SU-DHL-6 (cell line): ENCODE data around the gene ABI1.

ENCODE experiments used
- H2AFZ ChIP-seq: fragments of 200-600 bp; sonication (generic); 2 replicates; pipeline ENCODE4 v1.6.1; 2014; ENCODE audit warnings: low read depth, mild to moderate bottlenecking, moderate library complexity, mixed read lengths, antibody characterized with exemption, low read length; ENCODE audit not compliant: severe bottlenecking
- H3F3A ChIP-seq: fragments of 200-600 bp; shearing (Covaris generic); 2 replicates; pipeline ENCODE4 v1.6.0; 2016; ENCODE audit warnings: antibody characterized with exemption, mild to moderate bottlenecking; ENCODE audit not compliant: insufficient read depth
- H3K27ac ChIP-seq: fragments of 200-600 bp; sonication (generic); 2 replicates; pipeline ENCODE4 v1.5.1; 2016; ENCODE audit warnings: low read depth, mild to moderate bottlenecking, low read length, moderate library complexity, mixed read lengths
- H3K27me3 ChIP-seq: fragments of 200-600 bp; sonication (generic), shearing (Covaris generic); 2 replicates; pipeline ENCODE4 v1.6.0; 2014; ENCODE audit warnings: mild to moderate bottlenecking, low read length
- H3K36me3 ChIP-seq: fragments of 200-600 bp; sonication (generic); 2 replicates; pipeline ENCODE4 v1.6.1; 2014; ENCODE audit warnings: mild to moderate bottlenecking, low read length, mixed read lengths
- H3K4me2 ChIP-seq: fragments of 300-600, 200-600 bp; shearing (Covaris generic), sonication (generic); 2 replicates; pipeline ENCODE4 v1.6.0; 2014; ENCODE audit warnings: low read length, low read depth, mild to moderate bottlenecking; ENCODE audit not compliant: poor library complexity, severe bottlenecking
- H3K4me3 ChIP-seq: fragments of 200-600 bp; sonication (generic); 2 replicates; pipeline ENCODE4 v1.5.1; 2014; ENCODE audit warnings: antibody characterized with exemption, low read length, mild to moderate bottlenecking, mixed read lengths; ENCODE audit not compliant: insufficient read depth, poor library complexity, severe bottlenecking
- H3K79me2 ChIP-seq: fragments of 200-600 bp; sonication (generic); 2 replicates; pipeline ENCODE4 v1.6.1; 2014; ENCODE audit warnings: mild to moderate bottlenecking, low read length, moderate library complexity; ENCODE audit not compliant: insufficient read depth
- H3K9ac ChIP-seq: fragments of 200-600 bp; sonication (generic); 2 replicates; pipeline ENCODE4 v1.7.0; 2014; ENCODE audit warnings: mild to moderate bottlenecking, low read length
- H3K9me2 ChIP-seq: fragments of 200-600 bp; sonication (generic); replicated peaks from 2 replicates; pipeline ENCODE4 v1.6.1; 2014; ENCODE audit warnings: low read length; ENCODE audit not compliant: insufficient read depth
- H3K9me3 ChIP-seq: fragments of 200-600 bp; sonication (generic); 2 replicates; pipeline ENCODE4 v1.6.1; 2014; ENCODE audit warnings: low read length, mixed read lengths; ENCODE audit not compliant: insufficient read depth
- H4K20me1 ChIP-seq: fragments of 200-600 bp; sonication (generic); 2 replicates; pipeline ENCODE4 v1.6.1; 2014; ENCODE audit warnings: low read depth, mild to moderate bottlenecking, antibody characterized with exemption, low read length, moderate library complexity, mixed read lengths
- CTCF ChIP-seq: fragments of 200-600 bp; sonication (generic); IDR thresholded peaks from one replicate; pipeline ENCODE4 v1.5.1; 2017; ENCODE audit warnings: antibody characterized with exemption, mild to moderate bottlenecking, low read length, moderate library complexity; ENCODE audit not compliant: insufficient read depth, poor library complexity, severe bottlenecking
- EZH2phosphoT487 ChIP-seq: fragments of 200-600 bp; sonication (generic), shearing (Covaris generic); conservative IDR thresholded peaks from 2 replicates; pipeline ENCODE4 v1.6.1; 2018; ENCODE audit warnings: mild to moderate bottlenecking, antibody characterized with exemption, low read length, moderate library complexity, mixed read lengths

Gene ABI1

GRCh38 chr10:26860102-26860442 lies 686 bp downstream of the ABI1 start:
- Histone ChIP-seq H3K9ac (peak overlapping the region; percentile 98), H3K27me3 (no peaks in the 10 kb centered on the region), H3F3A (peaks cover 24% of the 10 kb centered on the region), H2AFZ (no peak overlapping the region), H3K4me3 (peak overlapping the region; percentile 91), H4K20me1 (peaks cover 10% of the 10 kb centered on the region; the same call in 1 of the 2 replicates), H3K9me3 (no peaks in the 10 kb centered on the region), H3K36me3 (no peaks in the 10 kb centered on the region), H3K79me2 (peaks cover 56% of the 10 kb centered on the region), H3K27ac (peak overlapping the region; percentile 93), H3K4me2 (peak overlapping the region; percentile 95), H3K9me2 (no peaks in the 10 kb centered on the region)
- no peak for TF ChIP-seq EZH2phosphoT487
- TF ChIP-seq CTCF: no peak

- Histone ChIP-seq H3K79me2 (peaks cover 62% of the 10 kb centered on the region), H3K4me3 (peak overlapping the region; percentile 91), H3K9me2 (no peaks in the 10 kb centered on the region), H4K20me1 (peaks cover 16% of the 10 kb centered on the region; the same call in 1 of the 2 replicates), H3K9ac (peak overlapping the region; percentile 98), H3K36me3 (no peaks in the 10 kb centered on the region), H2AFZ (no peak overlapping the region), H3K4me2 (peak overlapping the region; percentile 95), H3K9me3 (no peaks in the 10 kb centered on the region), H3K27me3 (no peaks in the 10 kb centered on the region), H3F3A (peaks cover 24% of the 10 kb centered on the region), H3K27ac (peak overlapping the region; percentile 93)
- TF ChIP-seq CTCF (no peak), EZH2phosphoT487 (no peak)
Measured at GRCh38 chr10:26859241-26860101, 1.3 kb downstream of the ABI1 start.

DNA sequence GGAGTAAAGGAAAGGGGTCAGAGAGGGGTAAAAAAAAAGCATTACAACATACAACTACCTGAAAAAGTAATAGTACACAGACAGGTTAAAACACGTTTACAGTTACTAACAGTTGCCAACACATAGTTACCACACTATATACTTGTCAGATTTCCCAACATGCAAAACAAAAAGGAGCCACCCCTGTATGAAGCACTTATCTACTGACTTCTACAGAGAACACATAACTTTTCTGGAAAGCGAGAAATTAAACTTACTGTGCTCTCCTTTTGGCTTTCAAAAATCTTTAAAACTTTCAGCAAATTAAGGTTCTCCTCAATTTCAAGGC lies 2.1 kb downstream of the ABI1 start:
- H3K4me3 ChIP-seq: peak overlapping the region; percentile 91
- no peak for TF ChIP-seq CTCF
- no peak for TF ChIP-seq EZH2phosphoT487
- peak overlapping the region; percentile 93 for H3K27ac ChIP-seq
- H3K4me2 ChIP-seq: peak overlapping the region; percentile 95
- H3K36me3 ChIP-seq: no peaks in the 10 kb centered on the region
- no peaks in the 10 kb centered on the region for H3K9me2 ChIP-seq
- no peaks in the 10 kb centered on the region for H3K9me3 ChIP-seq
- peak overlapping the region; percentile 98 for H3K9ac ChIP-seq
- no peaks in the 10 kb centered on the region for H3K27me3 ChIP-seq
- H3K79me2 ChIP-seq: peaks cover 70% of the 10 kb centered on the region
- H4K20me1 ChIP-seq: peaks cover 24% of the 10 kb centered on the region; the same call in 1 of the 2 replicates
- H3F3A ChIP-seq: peaks cover 24% of the 10 kb centered on the region
- H2AFZ ChIP-seq: no peak overlapping the region
